ENCODE data around the gene KANSL1. TPM values are rescaled to one million over a fixed set of nuclear protein-coding genes. Genes with fewer than 3 reads are reported as not detected.
"Not testable (repeated sequence)": the region's sequence is repeated elsewhere in the genome, so short reads cannot be mapped to it uniquely, and the experiment has no call there.

The KANSL1 gene
- total RNA-seq, 1 donor from 2014 or later, result 190 TPM

GRCh38 chr17:46117117-46117516, 76.1 kb downstream of the KANSL1 start:
- DNase-seq (ENCODE audit: low spot score), result no peak

DNA sequence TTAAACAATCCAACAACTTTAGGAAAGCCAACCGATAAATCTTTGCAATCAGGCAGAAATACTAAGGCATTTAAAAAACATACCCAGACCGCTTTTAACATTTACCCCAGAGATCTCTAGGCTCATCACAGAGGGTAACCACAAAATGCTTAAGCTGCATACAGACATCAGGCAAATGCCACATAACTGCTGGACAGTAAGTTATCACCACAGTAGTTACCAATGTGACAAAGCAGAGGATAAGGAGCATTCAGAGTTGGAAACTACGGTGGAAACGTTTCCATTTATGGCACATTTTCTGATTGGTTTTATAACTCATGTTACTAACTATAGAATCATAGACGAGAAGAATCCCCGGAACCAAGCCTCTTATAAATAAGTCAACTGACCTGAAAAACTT, 77.5 kb downstream of the KANSL1 start:
- DNase-seq (ENCODE audit: low spot score), result no peak

DNA sequence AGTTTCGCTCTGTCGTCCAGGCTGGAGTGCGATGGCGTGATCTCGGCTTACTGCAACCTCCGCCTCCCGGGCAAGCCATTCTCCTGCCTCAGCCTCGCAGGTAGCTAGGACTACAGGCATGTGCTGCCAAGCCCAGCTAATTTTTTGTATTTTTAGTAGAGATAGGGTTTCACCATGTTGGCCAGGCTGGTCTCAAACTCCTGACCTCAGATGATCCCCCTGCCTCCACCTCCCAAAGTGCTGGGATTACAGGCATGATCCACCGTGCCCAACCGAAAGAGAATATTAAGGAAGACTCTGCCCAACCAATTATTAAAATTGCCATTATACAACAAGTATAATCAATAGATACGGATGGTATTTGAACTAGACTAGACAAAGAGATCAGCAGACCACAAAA, 82.0 kb downstream of the KANSL1 start:
- not testable (repeated sequence) for DNase-seq (ENCODE audit: low spot score)

GRCh38 chr17:46110219-46110618, 83.0 kb downstream of the KANSL1 start:
- DNase-seq (ENCODE audit: low spot score), result no peak

DNA sequence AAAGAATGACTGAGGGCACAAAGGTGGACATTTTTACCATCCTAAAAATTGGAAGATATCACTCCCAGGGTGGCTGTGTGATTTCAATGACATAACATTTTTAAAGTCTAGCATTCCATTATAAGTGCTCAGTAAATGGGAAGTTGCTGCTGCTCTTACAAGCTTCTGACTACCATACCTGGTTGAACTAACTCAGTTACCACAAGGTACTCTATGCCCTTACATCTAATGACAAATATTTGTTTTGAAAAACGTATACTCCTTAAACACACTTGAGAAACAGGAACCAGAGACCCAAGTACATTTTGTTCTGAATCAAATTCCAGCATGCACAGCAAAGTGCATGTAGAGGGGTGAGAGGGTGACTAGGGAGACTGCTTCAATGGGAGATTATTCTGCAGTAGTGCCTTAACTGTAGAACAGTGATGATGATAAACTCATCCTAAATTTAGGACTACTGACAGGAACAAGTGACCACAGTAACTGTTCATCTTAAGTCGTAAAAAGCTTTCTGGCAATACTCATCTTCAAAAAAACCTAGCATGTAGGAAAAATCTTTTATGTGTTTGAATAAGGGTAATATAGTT, 83.5 kb downstream of the KANSL1 start:
- no peak for DNase-seq (ENCODE audit: low spot score)

- DNase-seq (ENCODE audit: low spot score), result no peak
Measured at GRCh38 chr17:46108550-46109110, 84.6 kb downstream of the KANSL1 start.

GRCh38 chr17:46108120-46108519, 85.1 kb downstream of the KANSL1 start:
- DNase-seq (ENCODE audit: low spot score), result no peak

GRCh38 chr17:46106966-46107644, 86.1 kb downstream of the KANSL1 start:
- no peak for DNase-seq (ENCODE audit: low spot score)

- not testable (repeated sequence) for DNase-seq (ENCODE audit: low spot score)
Measured at GRCh38 chr17:46102806-46103205, 90.4 kb downstream of the KANSL1 start.

DNA sequence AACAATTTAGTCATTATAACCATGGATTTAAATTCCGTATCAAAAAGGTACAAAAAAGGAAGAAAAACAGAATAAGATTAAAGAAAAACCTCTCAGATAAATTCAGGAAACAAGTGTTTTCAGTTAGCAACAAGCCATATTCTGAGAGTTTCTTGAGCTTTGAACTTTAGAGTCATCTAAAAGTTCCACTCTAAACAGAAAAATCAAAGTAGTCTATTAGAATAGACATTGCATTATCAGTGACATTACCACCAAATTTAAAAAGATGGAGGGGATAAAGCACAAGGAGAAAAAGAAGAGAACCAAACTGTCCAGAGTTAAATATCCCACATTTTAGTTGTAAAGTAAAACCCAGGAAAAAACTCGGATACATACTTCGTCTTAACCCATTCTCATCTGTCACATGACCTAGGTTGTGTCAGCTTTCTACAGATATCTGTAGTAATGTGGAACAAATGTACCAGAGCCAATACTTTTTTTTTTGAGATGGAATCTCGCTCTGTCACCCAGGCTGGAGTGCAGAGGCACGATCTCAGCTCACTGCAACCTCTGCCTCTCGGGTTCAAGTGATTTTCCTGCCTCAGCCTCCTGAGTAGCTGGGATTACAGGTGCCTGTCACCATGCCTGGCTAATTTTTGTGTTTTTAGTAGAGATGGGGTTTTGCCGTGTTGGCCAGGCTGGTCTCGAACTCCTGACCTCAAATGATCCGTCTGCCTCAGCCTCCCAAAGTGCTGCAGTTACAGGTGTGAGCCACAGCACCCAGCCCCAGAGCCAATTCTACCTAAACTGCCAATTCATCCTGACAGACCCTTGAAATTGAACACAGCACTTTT, 91.2 kb downstream of the KANSL1 start:
- not testable (repeated sequence) for DNase-seq (ENCODE audit: low spot score)

GRCh38 chr17:46100590-46100989, 92.6 kb downstream of the KANSL1 start:
- no peak for DNase-seq (ENCODE audit: low spot score)

DNA sequence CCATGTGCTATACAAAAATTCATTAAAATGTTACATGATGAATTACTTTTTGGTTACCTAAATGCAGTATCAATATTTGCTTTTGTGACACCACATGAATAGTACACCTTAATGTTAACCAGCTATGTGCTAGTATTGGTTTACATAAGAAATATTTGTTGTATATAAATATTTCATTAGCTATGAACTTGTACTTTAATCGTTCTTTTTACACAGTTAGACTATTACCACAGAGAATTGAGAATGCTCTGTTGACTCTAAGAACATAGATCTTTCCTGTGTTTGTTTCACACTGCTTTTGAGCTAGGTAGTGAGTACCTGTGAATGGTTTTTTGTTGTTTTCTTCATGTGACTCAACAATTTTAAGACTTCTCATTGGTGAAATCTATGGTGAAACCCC, 93.4 kb downstream of the KANSL1 start:
- DNase-seq (ENCODE audit: low spot score), result no peak

DNA sequence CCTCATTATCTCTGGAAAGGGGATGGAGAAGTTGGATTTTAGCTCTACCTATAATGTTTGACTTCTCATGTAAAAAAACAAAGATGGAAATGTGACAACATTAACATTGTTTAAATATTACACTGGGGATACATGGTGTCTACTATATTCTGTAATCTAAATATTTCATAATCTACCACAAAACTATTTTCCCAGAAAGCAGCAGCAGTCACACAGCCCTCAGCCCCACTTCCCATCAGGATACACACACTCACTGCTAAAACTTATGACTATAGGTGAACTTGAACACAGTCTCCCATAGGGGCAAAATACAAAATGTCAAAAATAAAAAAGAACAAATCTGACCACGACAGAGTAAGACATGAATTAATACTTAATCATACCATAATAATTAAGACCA, 95.7 kb downstream of the KANSL1 start:
- no peak for DNase-seq (ENCODE audit: low spot score)

GRCh38 chr17:46092991-46093390, 100.2 kb downstream of the KANSL1 start:
- no peak for DNase-seq (ENCODE audit: low spot score)

DNA sequence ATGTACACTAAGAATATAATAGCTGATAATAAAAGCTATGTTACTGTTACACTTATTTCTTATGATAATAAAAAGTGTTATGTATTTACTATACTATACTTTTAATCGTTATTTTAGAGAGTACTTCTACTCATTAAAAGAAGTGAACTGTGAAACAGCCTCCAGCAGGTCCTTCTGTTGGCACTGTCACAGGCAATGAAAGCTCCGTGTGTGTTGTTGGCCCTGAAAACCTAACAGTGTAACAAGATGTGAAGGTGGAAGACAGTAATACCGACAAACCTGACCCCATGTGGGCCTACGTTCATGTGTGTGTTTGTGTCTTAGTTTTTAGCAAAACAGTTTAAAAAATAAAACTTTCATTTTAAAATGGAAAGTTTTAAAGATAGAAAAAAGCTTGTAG, 102.4 kb downstream of the KANSL1 start:
- DNase-seq (ENCODE audit: low spot score), result no peak

GRCh38 chr17:46089389-46089965, 103.8 kb downstream of the KANSL1 start:
- DNase-seq (ENCODE audit: low spot score), result no peak

- no peak for DNase-seq (ENCODE audit: low spot score)
Measured at GRCh38 chr17:46088595-46088994, 104.6 kb downstream of the KANSL1 start.

DNA sequence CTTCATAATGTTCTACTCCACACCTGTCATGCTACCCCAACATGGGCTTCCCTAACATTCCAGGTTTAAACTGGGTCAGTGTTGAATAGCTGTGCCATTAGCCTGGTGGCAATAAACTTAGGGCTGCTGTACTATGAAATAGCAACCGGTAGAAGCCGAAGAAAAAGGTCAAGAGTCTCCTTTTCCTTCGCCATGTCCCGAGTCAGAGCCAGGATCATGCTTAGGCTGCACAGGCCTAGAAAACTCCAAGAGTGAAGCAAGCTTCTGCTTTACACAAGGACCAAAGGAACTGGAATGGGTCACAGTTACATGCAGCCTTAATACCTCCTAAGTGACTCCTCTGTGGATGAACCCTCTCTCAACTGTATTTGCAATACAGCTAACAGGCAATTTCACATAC, 105.4 kb downstream of the KANSL1 start:
- DNase-seq (ENCODE audit: low spot score), result not testable (repeated sequence)

DNA sequence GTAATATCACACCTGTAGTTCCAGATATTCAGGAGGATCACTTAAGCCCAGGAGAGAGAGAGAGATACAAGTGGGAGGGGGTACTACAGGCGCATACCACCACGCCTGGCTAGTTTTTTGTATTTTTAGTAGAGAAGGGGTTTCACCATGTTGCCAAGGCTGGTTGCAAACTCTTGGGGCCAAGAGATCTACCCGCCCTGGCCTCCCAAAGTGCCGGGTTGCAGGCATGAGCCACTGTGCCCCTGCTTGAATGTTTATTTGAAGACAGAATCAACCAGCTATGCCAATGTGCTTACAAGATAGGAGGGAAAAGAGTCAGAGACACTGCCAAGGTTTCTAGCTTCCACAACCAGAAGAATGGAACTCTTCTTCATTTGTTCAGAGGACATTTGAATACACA, 106.4 kb downstream of the KANSL1 start:
- no peak for DNase-seq (ENCODE audit: low spot score)

- no peak for DNase-seq (ENCODE audit: low spot score)
Measured at GRCh38 chr17:46085522-46085921, 107.7 kb downstream of the KANSL1 start.

DNA sequence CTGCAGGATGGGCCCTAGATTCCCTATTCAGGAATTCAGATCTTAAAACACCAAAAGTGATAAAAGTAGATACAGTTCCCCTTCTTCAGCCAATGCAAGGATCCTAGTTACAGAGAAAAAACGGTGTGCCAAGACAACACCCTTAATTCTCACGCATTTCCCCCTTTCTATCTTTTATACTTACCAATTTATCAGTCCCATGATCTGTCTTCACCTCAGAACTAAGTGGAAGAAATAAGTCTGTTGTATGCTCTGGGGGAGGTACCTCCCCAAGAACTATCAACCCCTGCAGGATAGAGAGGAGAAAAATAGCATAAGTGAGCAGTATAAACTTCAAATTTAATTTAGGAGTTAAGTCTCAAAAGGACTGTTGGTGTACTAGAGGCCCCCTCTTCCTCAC, 111.0 kb downstream of the KANSL1 start:
- no peak for DNase-seq (ENCODE audit: low spot score)

GRCh38 chr17:46081018-46081320, 112.3 kb downstream of the KANSL1 start:
- DNase-seq (ENCODE audit: low spot score), result no peak

Data from ureter (tissue), 1 donor.